Stimulated activated CD8-positive, alpha-beta memory T cell treated with anti-CD3 and anti-CD28 coated beads, Interleukin-12 subunit alpha, Interleukin-12 subunit beta, amount 100 ng/mL, for 24 hours (primary cell): ENCODE results near the gene AHRR.
A peak's percentile ranks its signal among the peaks of the same experiment; 100 is the strongest.
"Not testable (repeated sequence)": the region's sequence is repeated elsewhere in the genome, so short reads cannot be mapped to it uniquely, and the experiment has no call there.

Experiments used
- DNase-seq: peaks from one replicate; pipeline ENCODE4 v3.0.0-alpha.2; 2020; ENCODE audit errors: extremely low read depth

AHRR gene

GRCh38 chr5:305459-305858 lies 16.1 kb upstream of the AHRR start:
- no peak for DNase-seq

- no peak for DNase-seq
Measured at GRCh38 chr5:306011-306805, 15.3 kb upstream of the AHRR start.

- DNase-seq, result no peak
Measured at GRCh38 chr5:307306-307705, 14.2 kb upstream of the AHRR start.

- no peak for DNase-seq
Measured at GRCh38 chr5:307794-308579, 13.5 kb upstream of the AHRR start.

GRCh38 chr5:308672-309271 lies 12.7 kb upstream of the AHRR start:
- no peak for DNase-seq

GRCh38 chr5:309831-310230 lies 11.7 kb upstream of the AHRR start:
- DNase-seq, result not testable (repeated sequence)

- DNase-seq, result no peak
Measured at GRCh38 chr5:310516-310915, 11.0 kb upstream of the AHRR start.

GRCh38 chr5:310941-311434 lies 10.5 kb upstream of the AHRR start:
- DNase-seq, result no peak

GRCh38 chr5:311963-312362 lies 9.6 kb upstream of the AHRR start:
- DNase-seq, result no peak

- no peak for DNase-seq
Measured at GRCh38 chr5:312845-313244, 8.7 kb upstream of the AHRR start.

- no peak for DNase-seq
Measured at GRCh38 chr5:313265-313664, 8.2 kb upstream of the AHRR start.

- no peak for DNase-seq
Measured at GRCh38 chr5:313806-314376, 7.6 kb upstream of the AHRR start.

- DNase-seq, result no peak
Measured at GRCh38 chr5:314676-315487, 6.6 kb upstream of the AHRR start.

- no peak for DNase-seq
Measured at GRCh38 chr5:315488-316209, 5.9 kb upstream of the AHRR start.

- DNase-seq, result no peak
Measured at GRCh38 chr5:316210-317085, 5.1 kb upstream of the AHRR start.

GRCh38 chr5:317086-317811 lies 4.3 kb upstream of the AHRR start:
- DNase-seq, result peak; percentile 32

GRCh38 chr5:318341-318897 lies 3.1 kb upstream of the AHRR start:
- no peak for DNase-seq

- DNase-seq, result no peak
Measured at GRCh38 chr5:318931-319601, 2.4 kb upstream of the AHRR start.
